Cerebellar nuclear complex (tissue), 1 donor: ENCODE results near the gene CEACAM7.
A peak's percentile ranks its signal among the peaks of the same experiment; 100 is the strongest.
"Not testable (repeated sequence)": the region's sequence is repeated elsewhere in the genome, so short reads cannot be mapped to it uniquely, and the experiment has no call there.

Source experiments
- DNase-seq, 2 experiments: peaks; one replicate each; lab custom pipeline; 2025; lab: John Stamatoyannopoulos, UW

CEACAM7 gene

DNA sequence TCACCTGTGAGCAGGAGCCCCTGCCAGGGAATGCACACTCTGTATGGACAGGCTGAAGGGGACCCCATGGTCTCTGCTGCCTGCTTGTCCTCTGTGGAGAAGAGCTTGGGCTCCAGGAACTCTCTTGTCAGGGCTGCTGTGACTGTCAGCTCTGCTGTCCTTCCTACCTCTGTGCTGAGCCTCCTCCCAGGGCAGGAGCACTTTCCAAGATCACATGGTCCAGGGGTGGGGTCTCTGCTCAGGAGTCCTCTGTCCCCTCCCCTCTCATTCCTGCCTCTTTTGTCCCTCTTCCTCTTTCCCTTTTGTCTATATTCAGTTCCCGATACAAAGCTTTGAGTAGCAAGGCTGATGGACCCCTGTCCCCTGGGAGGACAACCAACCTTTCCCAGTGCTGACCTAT lies at the start of gene CEACAM7:
Gene CEACAM7 (minus strand): TSS at position 173 of the 400 bp plus-strand sequence. CDS start 105 bp downstream, at position 68.
- DNase-seq = no peak

DNA sequence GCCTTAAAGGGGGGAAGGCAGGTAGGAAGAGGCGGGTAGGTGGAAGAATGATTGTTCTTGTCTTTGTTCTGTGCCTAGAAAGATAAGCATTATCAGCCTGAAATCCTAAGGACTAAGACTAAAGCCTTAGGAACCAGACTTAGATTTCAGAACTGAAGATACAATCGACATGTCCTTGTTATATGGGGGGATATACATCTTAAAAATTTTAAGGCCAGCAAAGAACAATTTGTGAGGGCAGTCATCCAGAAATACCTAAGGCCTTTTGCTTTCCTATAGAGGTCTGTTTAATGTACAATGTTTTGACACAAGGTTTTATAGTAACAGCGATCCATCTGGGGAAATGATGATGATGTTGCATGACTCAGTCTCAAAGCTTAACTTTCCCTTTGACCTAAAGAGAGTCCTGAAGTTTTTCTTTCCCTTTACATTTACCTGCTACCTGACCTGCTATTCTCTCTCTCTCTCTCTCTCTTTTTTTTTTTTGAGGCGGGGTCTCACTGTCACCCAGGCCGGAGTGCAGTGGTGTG lies 47.1 kb upstream of the CEACAM7 start:
- DNase-seq = no peak

DNA sequence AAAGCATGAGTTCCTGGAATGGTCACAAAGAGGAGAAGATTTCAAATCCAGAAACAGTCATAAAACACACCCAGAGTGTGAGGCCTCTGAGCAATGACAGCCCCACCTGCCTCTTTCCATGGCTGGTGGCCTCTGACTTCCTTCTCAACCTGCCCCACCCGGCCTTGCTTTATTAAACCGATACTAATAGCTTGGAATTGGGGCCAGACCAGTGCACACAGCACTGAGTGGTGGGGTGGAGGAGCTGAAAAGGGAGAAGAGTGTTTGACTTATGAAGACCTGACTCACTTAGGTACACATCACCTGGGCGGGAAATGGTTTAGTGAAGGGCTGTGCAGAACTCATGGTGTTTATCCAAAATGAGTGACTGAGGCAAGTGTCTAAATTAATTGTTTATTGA lies 46.5 kb upstream of the CEACAM7 start:
- no peak for DNase-seq

DNA sequence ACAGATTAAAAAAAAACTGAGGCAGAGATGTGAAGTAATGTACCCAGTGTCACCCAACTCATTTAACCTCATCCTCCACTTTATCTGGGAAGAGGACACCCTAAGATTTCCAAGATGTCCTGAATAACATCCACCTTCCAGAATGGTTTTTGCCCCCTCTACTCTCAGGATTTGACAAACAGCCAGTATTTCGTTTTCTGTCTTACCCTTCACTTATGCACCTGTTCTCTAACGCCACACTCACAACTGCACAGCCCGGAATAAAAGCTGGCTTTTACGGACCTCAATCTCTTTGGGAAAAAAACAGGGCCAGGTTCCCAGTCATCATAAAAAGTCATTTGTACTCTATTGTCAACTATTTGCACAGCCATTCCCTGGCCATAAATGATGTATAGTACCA lies 46.1 kb upstream of the CEACAM7 start:
- DNase-seq = no peak

DNA sequence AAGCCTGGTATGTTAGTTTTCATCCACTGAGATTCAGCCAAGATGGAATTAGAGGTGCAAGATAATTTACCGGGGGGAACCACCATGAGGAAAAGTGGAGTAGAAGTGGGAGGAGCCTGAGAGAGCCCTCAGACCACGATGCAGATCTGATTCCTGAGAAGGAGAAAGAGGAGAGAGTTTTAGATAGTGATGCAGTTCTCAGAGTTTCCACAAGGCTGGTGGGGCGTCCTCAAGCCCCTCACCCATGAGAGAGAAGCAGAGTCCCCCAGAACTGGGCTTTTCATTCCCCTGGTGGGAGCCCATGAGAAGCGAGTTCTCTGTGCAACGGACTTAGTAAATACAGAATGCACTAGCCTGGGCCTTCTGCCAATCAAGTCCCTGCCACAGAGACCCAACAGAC lies 38.4 kb upstream of the CEACAM7 start:
- DNase-seq = no peak

DNA sequence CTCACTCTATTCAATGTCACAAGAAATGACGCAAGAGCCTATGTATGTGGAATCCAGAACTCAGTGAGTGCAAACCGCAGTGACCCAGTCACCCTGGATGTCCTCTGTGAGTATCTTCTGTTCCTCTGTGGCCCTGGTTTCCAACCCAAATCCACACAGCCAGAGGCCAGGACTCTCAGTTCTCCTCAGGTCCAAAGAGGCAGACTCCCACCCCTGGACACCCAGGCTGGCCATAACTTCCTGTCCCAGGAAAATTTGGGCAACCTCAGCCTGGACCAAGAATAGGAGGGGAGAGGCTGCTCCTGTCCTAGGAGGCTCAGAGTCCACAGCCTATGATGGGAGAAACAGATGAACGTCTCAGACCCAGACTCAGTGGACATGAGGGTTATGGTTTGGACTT lies 32.0 kb upstream of the CEACAM7 start:
- no peak for DNase-seq

DNA sequence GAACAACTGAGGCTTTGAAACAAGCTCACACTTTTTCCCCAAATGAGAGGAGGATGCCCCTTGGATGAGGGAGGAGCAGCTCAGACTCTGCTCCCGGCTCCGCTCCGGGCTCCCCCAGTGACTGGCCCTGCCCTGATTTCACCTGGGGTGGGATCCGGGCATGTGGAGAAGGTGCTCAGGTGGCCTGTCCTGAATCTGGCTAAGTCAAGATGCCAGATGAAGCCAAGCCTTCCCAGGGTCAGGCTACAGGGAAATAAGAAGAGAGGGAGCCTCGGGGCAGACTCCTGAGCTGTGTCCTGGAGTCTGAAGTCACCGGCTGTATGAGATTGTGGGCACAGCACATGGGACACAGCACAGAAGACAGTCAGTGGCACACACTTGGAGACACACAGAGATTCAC lies 30.7 kb upstream of the CEACAM7 start:
- DNase-seq = no peak

DNA sequence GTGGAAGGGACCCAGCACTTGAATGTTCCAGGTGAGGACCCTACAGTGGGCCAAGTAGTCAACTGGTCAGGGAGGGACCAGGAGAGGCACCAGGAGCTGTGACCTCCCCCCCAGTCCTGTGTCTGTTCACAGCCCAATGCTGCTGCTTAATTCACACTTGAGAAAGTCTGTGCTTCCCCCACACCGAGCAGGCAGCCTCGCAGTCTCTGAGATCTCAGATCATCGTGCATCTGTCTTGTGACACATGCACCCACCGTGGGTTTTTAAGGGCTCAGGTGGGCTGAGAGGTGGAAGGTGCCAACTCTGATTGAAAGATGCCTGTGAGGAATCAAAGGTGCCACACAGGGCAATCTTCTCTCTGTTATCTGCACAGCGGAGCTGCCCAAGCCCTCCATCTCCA lies 26.5 kb upstream of the CEACAM7 start:
- DNase-seq = no peak

DNA sequence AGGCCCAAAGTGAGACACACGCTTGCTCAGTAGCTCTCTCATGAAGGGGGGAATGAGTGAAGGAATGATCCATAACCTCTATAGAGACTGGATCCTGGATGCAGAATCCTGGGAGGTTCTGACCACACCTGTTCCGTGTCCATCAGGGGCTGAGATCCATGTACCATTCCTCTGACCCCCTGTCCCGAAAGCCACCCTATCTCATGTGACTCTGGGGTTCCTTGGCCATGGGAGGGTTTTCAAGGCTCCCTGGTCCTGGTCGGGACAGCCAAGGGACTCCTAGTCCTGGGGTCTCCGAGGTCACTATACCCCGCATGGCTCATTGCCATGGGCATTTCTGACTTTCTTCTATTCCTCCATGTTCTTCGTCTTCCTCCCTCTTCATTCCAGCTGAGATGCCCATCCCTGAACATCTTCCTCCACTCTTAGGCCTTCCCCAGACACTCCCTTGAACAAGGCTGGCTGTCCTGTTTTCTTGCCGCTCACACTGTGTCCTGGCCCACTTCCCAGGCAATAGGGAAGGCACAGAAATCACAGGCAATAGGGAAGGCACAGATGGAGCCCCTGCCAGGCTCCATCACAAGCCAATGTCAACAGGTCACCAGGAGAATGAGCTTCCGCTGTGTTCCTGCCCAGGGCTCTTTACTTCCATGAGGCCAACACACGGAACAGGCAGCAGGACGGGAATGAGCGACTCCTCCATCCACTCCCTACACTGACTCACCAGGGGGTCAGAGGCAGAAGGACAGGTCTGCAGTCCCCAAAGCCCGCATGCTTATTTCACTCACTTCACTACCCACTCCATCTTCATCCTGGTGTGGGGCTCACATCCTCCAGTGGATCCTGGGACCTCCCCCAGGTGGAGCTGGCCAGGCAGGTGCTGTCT lies 23.5 kb upstream of the CEACAM7 start:
- peak in 1 of 2 experiments; percentile 20 for DNase-seq

DNA sequence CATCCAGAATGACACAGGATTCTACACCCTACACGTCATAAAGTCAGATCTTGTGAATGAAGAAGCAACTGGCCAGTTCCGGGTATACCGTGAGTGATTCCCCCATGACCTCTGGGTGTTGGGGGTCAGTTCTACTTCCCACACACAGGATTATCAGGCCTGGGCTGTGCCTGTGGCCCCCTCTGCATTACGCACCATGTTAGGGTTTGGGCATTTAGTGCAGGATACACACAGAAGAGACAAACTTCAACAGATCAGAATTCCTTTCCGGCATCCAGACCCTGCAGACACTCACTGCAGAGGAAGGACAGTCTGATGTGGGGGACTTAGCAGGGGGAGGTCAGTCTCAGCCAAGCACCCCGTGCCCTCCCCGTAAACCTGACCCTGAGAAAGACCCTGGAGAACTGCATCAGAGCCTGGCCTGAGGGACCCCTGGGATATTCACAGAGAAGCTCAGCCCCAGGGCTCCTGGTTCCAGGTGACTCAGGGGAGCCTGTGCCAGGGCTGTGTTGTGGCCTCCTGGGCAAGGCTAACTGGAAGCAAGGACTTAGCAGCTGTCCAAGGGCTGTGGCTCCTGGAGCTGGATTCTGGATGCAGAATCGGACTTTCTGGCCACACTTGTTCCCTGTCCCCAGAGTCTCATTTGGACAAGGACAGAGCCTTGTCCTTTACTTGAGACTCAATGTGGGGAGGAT lies 22.0 kb upstream of the CEACAM7 start:
- DNase-seq = no peak

DNA sequence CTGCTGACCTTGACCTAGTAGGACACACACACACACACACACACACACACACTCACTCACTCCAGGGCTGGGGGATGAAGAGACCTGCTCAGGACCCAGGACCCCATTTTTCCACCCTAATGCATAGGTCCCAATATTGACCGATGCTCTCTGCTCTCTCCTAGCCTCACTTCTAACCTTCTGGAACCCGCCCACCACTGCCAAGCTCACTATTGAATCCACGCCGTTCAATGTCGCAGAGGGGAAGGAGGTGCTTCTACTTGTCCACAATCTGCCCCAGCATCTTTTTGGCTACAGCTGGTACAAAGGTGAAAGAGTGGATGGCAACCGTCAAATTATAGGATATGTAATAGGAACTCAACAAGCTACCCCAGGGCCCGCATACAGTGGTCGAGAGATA lies 21.4 kb upstream of the CEACAM7 start:
- DNase-seq = not testable (repeated sequence)

DNA sequence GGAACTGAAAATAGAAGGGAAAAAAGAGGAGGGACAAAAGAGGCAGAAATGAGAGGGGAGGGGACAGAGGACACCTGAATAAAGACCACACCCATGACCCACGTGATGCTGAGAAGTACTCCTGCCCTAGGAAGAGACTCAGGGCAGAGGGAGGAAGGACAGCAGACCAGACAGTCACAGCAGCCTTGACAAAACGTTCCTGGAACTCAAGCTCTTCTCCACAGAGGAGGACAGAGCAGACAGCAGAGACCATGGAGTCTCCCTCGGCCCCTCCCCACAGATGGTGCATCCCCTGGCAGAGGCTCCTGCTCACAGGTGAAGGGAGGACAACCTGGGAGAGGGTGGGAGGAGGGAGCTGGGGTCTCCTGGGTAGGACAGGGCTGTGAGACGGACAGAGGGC lies 20.4 kb upstream of the CEACAM7 start, which contains the start of gene CEACAM5:
Gene CEACAM5 (plus strand): TSS at position 146 of the 400 bp plus-strand sequence. CDS start 106 bp downstream, at position 252.
- DNase-seq = no peak

DNA sequence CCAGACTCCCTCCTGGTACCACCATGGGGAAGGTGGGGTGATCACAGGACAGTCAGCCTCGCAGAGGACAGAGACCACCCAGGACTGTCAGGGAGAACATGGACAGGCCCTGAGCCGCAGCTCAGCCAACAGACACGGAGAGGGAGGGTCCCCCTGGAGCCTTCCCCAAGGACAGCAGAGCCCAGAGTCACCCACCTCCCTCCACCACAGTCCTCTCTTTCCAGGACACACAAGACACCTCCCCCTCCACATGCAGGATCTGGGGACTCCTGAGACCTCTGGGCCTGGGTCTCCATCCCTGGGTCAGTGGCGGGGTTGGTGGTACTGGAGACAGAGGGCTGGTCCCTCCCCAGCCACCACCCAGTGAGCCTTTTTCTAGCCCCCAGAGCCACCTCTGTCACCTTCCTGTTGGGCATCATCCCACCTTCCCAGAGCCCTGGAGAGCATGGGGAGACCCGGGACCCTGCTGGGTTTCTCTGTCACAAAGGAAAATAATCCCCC lies 19.9 kb upstream of the CEACAM7 start:
- DNase-seq = no peak

DNA sequence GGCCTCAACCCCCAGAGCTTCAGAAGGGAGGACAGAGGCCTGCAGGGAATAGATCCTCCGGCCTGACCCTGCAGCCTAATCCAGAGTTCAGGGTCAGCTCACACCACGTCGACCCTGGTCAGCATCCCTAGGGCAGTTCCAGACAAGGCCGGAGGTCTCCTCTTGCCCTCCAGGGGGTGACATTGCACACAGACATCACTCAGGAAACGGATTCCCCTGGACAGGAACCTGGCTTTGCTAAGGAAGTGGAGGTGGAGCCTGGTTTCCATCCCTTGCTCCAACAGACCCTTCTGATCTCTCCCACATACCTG lies 19.4 kb upstream of the CEACAM7 start:
- no peak for DNase-seq

DNA sequence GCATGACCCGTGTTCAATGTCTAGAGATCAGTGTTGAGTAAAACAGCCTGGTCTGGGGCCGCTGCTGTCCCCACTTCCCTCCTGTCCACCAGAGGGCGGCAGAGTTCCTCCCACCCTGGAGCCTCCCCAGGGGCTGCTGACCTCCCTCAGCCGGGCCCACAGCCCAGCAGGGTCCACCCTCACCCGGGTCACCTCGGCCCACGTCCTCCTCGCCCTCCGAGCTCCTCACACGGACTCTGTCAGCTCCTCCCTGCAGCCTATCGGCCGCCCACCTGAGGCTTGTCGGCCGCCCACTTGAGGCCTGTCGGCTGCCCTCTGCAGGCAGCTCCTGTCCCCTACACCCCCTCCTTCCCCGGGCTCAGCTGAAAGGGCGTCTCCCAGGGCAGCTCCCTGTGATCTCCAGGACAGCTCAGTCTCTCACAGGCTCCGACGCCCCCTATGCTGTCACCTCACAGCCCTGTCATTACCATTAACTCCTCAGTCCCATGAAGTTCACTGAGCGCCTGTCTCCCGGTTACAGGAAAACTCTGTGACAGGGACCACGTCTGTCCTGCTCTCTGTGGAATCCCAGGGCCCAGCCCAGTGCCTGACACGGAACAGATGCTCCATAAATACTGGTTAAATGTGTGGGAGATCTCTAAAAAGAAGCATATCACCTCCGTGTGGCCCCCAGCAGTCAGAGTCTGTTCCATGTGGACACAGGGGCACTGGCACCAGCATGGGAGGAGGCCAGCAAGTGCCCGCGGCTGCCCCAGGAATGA lies 18.9 kb upstream of the CEACAM7 start:
- no peak for DNase-seq

DNA sequence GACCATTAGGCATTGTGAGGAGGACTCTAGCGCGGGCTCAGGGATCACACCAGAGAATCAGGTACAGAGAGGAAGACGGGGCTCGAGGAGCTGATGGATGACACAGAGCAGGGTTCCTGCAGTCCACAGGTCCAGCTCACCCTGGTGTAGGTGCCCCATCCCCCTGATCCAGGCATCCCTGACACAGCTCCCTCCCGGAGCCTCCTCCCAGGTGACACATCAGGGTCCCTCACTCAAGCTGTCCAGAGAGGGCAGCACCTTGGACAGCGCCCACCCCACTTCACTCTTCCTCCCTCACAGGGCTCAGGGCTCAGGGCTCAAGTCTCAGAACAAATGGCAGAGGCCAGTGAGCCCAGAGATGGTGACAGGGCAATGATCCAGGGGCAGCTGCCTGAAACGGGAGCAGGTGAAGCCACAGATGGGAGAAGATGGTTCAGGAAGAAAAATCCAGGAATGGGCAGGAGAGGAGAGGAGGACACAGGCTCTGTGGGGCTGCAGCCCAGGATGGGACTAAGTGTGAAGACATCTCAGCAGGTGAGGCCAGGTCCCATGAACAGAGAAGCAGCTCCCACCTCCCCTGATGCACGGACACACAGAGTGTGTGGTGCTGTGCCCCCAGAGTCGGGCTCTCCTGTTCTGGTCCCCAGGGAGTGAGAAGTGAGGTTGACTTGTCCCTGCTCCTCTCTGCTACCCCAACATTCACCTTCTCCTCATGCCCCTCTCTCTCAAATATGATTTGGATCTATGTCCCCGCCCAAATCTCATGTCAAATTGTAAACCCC lies 17.5 kb upstream of the CEACAM7 start:
- no peak for DNase-seq

DNA sequence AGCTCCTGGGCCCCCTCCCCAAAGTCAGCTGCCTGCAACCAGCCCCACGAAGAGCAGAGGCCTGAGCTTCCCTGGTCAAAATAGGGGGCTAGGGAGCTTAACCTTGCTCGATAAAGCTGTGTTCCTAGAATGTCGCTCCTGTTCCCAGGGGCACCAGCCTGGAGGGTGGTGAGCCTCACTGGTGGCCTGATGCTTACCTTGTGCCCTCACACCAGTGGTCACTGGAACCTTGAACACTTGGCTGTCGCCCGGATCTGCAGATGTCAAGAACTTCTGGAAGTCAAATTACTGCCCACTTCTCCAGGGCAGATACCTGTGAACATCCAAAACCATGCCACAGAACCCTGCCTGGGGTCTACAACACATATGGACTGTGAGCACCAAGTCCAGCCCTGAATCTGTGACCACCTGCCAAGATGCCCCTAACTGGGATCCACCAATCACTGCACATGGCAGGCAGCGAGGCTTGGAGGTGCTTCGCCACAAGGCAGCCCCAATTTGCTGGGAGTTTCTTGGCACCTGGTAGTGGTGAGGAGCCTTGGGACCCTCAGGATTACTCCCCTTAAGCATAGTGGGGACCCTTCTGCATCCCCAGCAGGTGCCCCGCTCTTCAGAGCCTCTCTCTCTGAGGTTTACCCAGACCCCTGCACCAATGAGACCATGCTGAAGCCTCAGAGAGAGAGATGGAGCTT lies 15.7 kb upstream of the CEACAM7 start:
- DNase-seq = no peak

DNA sequence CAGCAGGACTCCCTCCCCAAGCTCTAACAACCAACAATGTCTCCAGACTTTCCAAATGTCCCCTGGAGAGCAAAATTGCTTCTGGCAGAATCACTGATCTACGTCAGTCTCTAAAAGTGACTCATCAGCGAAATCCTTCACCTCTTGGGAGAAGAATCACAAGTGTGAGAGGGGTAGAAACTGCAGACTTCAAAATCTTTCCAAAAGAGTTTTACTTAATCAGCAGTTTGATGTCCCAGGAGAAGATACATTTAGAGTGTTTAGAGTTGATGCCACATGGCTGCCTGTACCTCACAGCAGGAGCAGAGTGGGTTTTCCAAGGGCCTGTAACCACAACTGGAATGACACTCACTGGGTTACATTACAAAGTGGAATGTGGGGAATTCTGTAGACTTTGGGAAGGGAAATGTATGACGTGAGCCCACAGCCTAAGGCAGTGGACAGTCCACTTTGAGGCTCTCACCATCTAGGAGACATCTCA lies 14.1 kb upstream of the CEACAM7 start:
- no peak for DNase-seq

DNA sequence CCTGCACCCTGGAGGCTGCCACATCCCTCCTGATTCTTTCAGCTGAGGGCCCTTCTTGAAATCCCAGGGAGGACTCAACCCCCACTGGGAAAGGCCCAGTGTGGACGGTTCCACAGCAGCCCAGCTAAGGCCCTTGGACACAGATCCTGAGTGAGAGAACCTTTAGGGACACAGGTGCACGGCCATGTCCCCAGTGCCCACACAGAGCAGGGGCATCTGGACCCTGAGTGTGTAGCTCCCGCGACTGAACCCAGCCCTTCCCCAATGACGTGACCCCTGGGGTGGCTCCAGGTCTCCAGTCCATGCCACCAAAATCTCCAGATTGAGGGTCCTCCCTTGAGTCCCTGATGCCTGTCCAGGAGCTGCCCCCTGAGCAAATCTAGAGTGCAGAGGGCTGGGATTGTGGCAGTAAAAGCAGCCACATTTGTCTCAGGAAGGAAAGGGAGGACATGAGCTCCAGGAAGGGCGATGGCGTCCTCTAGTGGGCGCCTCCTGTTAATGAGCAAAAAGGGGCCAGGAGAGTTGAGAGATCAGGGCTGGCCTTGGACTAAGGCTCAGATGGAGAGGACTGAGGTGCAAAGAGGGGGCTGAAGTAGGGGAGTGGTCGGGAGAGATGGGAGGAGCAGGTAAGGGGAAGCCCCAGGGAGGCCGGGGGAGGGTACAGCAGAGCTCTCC lies 13.5 kb upstream of the CEACAM7 start:
- DNase-seq = no peak
